Panc1 (cell line): Measurements from ENCODE around the gene TRAPPC10. TPM values are rescaled to one million over a fixed set of nuclear protein-coding genes. Genes with fewer than 3 reads are reported as not detected.
A peak's percentile ranks its signal among the peaks of the same experiment; 100 is the strongest.

Source experiments
- ATAC-seq: fragments of 200-7000 bp; cut with Tn5 transposase; 2 replicates; pipeline ENCODE4 v1.9.1; 2020; ENCODE audit warnings: mild to moderate bottlenecking, moderate library complexity
- BruUV-seq: library from RNA; stranded (reverse); fragments of 400-500 nt; replicated peaks from 2 replicates; lab custom pipeline; 2021; lab: Mats Ljungman, UMichigan
- CTCF ChIA-PET: fragments of 300-600 bp; sonication (Branson Sonifier 250); formaldehyde crosslinking; loops from one replicate; lab custom pipeline; 2022; ENCODE audit warnings: antibody characterized with exemption; lab: Charles Lee
- POLR2A ChIA-PET: fragments of 300-600 bp; sonication (Branson Sonifier 250); formaldehyde crosslinking; loops from one replicate; lab custom pipeline; 2022; ENCODE audit warnings: antibody characterized with exemption; lab: Charles Lee
- DNase-seq: peaks from one replicate; pipeline ENCODE4 v3.0.0-alpha.2; 2010; ENCODE audit warnings: low read depth, low spot score
- H3K27ac ChIP-seq: 2 replicates; pipeline ENCODE4 v1.5.1; 2011; ENCODE audit warnings: mild to moderate bottlenecking, low read length, inconsistent platforms
- H3K27me3 ChIP-seq: fragments of 200-500 bp; sonication (Bioruptor generic); 2 replicates; pipeline ENCODE4 v1.6.0; 2014; ENCODE audit warnings: low read length, inconsistent platforms; ENCODE audit not compliant: control insufficient read depth, insufficient read depth
- H3K36me3 ChIP-seq: fragments of 200-500 bp; sonication (Bioruptor generic); 2 replicates; pipeline ENCODE4 v1.5.1; 2014; ENCODE audit warnings: inconsistent platforms, mild to moderate bottlenecking, low read length, moderate library complexity; ENCODE audit not compliant: control insufficient read depth, insufficient read depth
- H3K4me1 ChIP-seq: 2 replicates; pipeline ENCODE4 v1.5.1; 2011; ENCODE audit warnings: inconsistent platforms, mild to moderate bottlenecking, low read length, moderate library complexity; ENCODE audit not compliant: control insufficient read depth, insufficient read depth
- H3K4me3 ChIP-seq, 2 experiments: 2 replicates each; pipeline ENCODE4 v1.5.1; 2011 to 2012; ENCODE audit warnings: low read depth in 2 of 2, low read length in 2 of 2, mild to moderate bottlenecking in 2 of 2, inconsistent platforms in 1 of 2, moderate library complexity in 1 of 2
- H3K9me3 ChIP-seq: fragments of 200-500 bp; sonication (Bioruptor generic); 2 replicates; pipeline ENCODE4 v1.5.1; 2014; ENCODE audit warnings: low read depth, mild to moderate bottlenecking, inconsistent platforms, low read length, moderate library complexity; ENCODE audit not compliant: control insufficient read depth, insufficient read depth
- CTCF ChIP-seq: fragments of 450-650 bp; IDR thresholded peaks from 2 replicates; pipeline ENCODE4 v1.5.1; 2017; ENCODE audit warnings: mild to moderate bottlenecking
- POLR2AphosphoS5 ChIP-seq: IDR thresholded peaks from 2 replicates; pipeline ENCODE4 v1.6.1; 2012; ENCODE audit warnings: mild to moderate bottlenecking, low read depth, low read length, moderate library complexity
- REST ChIP-seq, 2 experiments: IDR thresholded peaks; 2 replicates each; pipeline ENCODE4 v1.6.1; 2011 to 2012; ENCODE audit warnings: low read depth in 2 of 2, control low read depth in 1 of 2, low read length in 1 of 2, mild to moderate bottlenecking in 1 of 2, moderate library complexity in 1 of 2; ENCODE audit not compliant: insufficient read depth in 1 of 2
- SIN3A ChIP-seq: IDR thresholded peaks from 2 replicates; pipeline ENCODE4 v1.6.1; 2012; ENCODE audit warnings: low read depth, mild to moderate bottlenecking, low read length, moderate library complexity, borderline replicate concordance; ENCODE audit not compliant: insufficient read depth
- TCF7L2 ChIP-seq: IDR thresholded peaks from 2 replicates; pipeline ENCODE4 v1.6.1; 2011; ENCODE audit warnings: mild to moderate bottlenecking, low read depth, low read length, inconsistent platforms
- in situ Hi-C: cut with HindIII; loops from 2 replicates; pipeline ENCODE4 v1.10.0; 2016; ENCODE audit warnings: low sequenced_read_pairs, low pct_unique_long_range_greater_than_20kb
- intact Hi-C: fragments of 100-400 bp; cut with micrococcal nuclease; formaldehyde crosslinking; loops from one replicate; pipeline ENCODE4 v1.10.0; 2022; ENCODE audit not compliant: unreplicated experiment
- total RNA-seq: library from RNA; stranded (reverse); gene quantifications from one replicate; pipeline ENCODE4 v1.2.1, GENCODE V29; 2021; ENCODE audit not compliant: unreplicated experiment

TRAPPC10 gene
- total RNA-seq, 1 experiment from 2014 or later, result 34.5 TPM

- Histone ChIP-seq H3K9me3 (no peaks in the 10 kb centered on the region), H3K4me3 (no peak overlapping the region), H3K36me3 (peaks cover 2% of the 10 kb centered on the region), H3K27me3 (no peaks in the 10 kb centered on the region), H3K4me1 (no peaks in the 10 kb centered on the region), H3K27ac (no peak overlapping the region)
- intact Hi-C loops, result no loop called here
- in situ Hi-C loops, result no loop called here
- ChIA-PET POLR2A (no interaction called here), CTCF (no interaction called here)
- ATAC-seq (peak; percentile 38; the same call in 1 of the 2 replicates), DNase-seq (no peak)
- TF ChIP-seq CTCF, result no peak
- no peak for TF ChIP-seq SIN3A
- no peak for TF ChIP-seq POLR2AphosphoS5
- TF ChIP-seq REST (IDR thresholded peaks at IDR 0.05; ENCODE audit: insufficient read depth in 1 of 2, low read depth in 2 of 2, low read length in 1 of 2), result no peak
- TF ChIP-seq TCF7L2, result no peak
- no TSS peak for BruUV-seq
These were observed 50.3 kb downstream of the TRAPPC10 start for GRCh38 chr21:44062380-44062779.

GRCh38 chr21:44063151-44063912 lies 51.2 kb downstream of the TRAPPC10 start:
- TF ChIP-seq POLR2AphosphoS5 (no peak), CTCF (no peak), REST (IDR thresholded peaks at IDR 0.05; ENCODE audit: insufficient read depth in 1 of 2, low read depth in 2 of 2, low read length in 1 of 2) (no peak)
- H3K27me3 ChIP-seq, result no peaks in the 10 kb centered on the region
- no peak for ATAC-seq
- H3K9me3 ChIP-seq, result no peaks in the 10 kb centered on the region
- no TSS peak for BruUV-seq
- H3K36me3 ChIP-seq, result peaks cover 2% of the 10 kb centered on the region
- CTCF ChIA-PET, result no interaction called here
- intact Hi-C loops (no loop called here), in situ Hi-C loops (no loop called here)
- no peak for DNase-seq
- no peak overlapping the region for H3K4me3 ChIP-seq
- H3K4me1 ChIP-seq, result no peaks in the 10 kb centered on the region
- H3K27ac ChIP-seq, result no peak overlapping the region
- POLR2A ChIA-PET, result no interaction called here
